HepG2 (cell line): ENCODE measurements around the gene VTN. TPM values are rescaled to one million over a fixed set of nuclear protein-coding genes. Genes with fewer than 3 reads are reported as not detected.

ENCODE experiments used
- JUND ChIP-seq: sonication (generic); formaldehyde crosslinking; IDR thresholded peaks from 2 replicates; pipeline ENCODE4 v1.8.0; 2022; ENCODE audit warnings: mild to moderate bottlenecking, missing genetic modification reagents
- RFX3 ChIP-seq: IDR thresholded peaks from 2 replicates; pipeline ENCODE4 v1.6.1; 2016; ENCODE audit warnings: missing biosample characterization, missing genetic modification reagents
- SALL1 ChIP-seq: sonication (generic); formaldehyde crosslinking; IDR thresholded peaks from 2 replicates; pipeline ENCODE4 v1.8.0; 2022; ENCODE audit warnings: mild to moderate bottlenecking, missing genetic modification reagents
- U2AF1 ChIP-seq: fragments of 200-400 bp; formaldehyde crosslinking; optimal IDR thresholded peaks from 2 replicates; pipeline ENCODE3; 2017; ENCODE audit warnings: mild to moderate bottlenecking, low read depth, low read length
- ZNF180 ChIP-seq: sonication (generic); formaldehyde crosslinking; IDR thresholded peaks from 2 replicates; pipeline ENCODE4 v1.4.0; 2020; ENCODE audit warnings: low read depth, missing genetic modification reagents, borderline replicate concordance
- ZNF30 ChIP-seq: sonication (generic); formaldehyde crosslinking; IDR thresholded peaks from 2 replicates; pipeline ENCODE4 v1.5.0; 2020; ENCODE audit warnings: mild to moderate bottlenecking, missing genetic modification reagents
- ZNF510 ChIP-seq: sonication (generic); formaldehyde crosslinking; IDR thresholded peaks from 2 replicates; pipeline ENCODE4 v1.4.0; 2020; ENCODE audit warnings: low read depth, mild to moderate bottlenecking, missing genetic modification reagents
- ZNF746 ChIP-seq: sonication (generic); formaldehyde crosslinking; IDR thresholded peaks from 2 replicates; pipeline ENCODE4 v1.8.0; 2022; ENCODE audit warnings: mild to moderate bottlenecking, missing genetic modification reagents
- ZSCAN25 ChIP-seq: sonication (generic); formaldehyde crosslinking; IDR thresholded peaks from 2 replicates; pipeline ENCODE4 v1.8.0; 2022; ENCODE audit warnings: mild to moderate bottlenecking, missing genetic modification reagents
- polyA plus RNA-seq, 8 experiments: library from polyadenylated mRNA; depleted of rRNA in 3 of 8; stranded (reverse) in 7 of 8; unstranded in 1 of 8; fragments of >200 nt; fragmentation: Illumina TruSeq in 4 of 8; extraction: Trizol in 4 of 8; gene quantifications; 2 replicates each; pipeline versions ENCODE4 v1.2.1 to v1.2.3, GENCODE V29; 2011 to 2016; ENCODE audit warnings: low read depth in 4 of 8, missing spikeins in 1 of 8, mixed read lengths in 1 of 8; ENCODE audit not compliant: insufficient read depth in 1 of 8
- total RNA-seq, 5 experiments: library from RNA; depleted of rRNA; stranded (reverse); fragments of >200 nt; fragmentation: Illumina TruSeq; extraction: Trizol; gene quantifications; 2 replicates each; pipeline ENCODE4 v1.2.3, GENCODE V29; 2016; ENCODE audit warnings: low read depth in 1 of 5
- TF ChIP-seq, protein P1 (sequence below), 2 experiments: fragments of 450-650 bp in 1 of 2; sonication (generic) in 1 of 2; formaldehyde crosslinking in 1 of 2; IDR thresholded peaks; 2 replicates each; pipeline versions ENCODE4 v1.6.1 to v1.8.0; 2016 to 2022; ENCODE audit warnings: antibody characterized with exemption in 1 of 2, mild to moderate bottlenecking in 1 of 2, missing genetic modification reagents in 1 of 2
- TF ChIP-seq, protein P2 (sequence below): sonication (generic); formaldehyde crosslinking; IDR thresholded peaks from 2 replicates; pipeline ENCODE4 v1.5.1; 2020; ENCODE audit warnings: missing genetic modification reagents, mild to moderate bottlenecking, borderline replicate concordance
- TF ChIP-seq, protein P3 (sequence below): IDR thresholded peaks from 2 replicates; pipeline ENCODE4 v1.6.1; 2016; ENCODE audit warnings: low read depth, control low read depth
- TF ChIP-seq, protein P4 (sequence below): IDR thresholded peaks from 2 replicates; pipeline ENCODE4 v1.6.1; 2016; ENCODE audit warnings: mild to moderate bottlenecking, missing biosample characterization, missing genetic modification reagents

The VTN gene
- total and polyA plus RNA-seq, 2 of the 13 experiments (the other 11 are each of a cell fraction or from before 2014, with no cell fraction given), result 108 to 131 TPM

DNA sequence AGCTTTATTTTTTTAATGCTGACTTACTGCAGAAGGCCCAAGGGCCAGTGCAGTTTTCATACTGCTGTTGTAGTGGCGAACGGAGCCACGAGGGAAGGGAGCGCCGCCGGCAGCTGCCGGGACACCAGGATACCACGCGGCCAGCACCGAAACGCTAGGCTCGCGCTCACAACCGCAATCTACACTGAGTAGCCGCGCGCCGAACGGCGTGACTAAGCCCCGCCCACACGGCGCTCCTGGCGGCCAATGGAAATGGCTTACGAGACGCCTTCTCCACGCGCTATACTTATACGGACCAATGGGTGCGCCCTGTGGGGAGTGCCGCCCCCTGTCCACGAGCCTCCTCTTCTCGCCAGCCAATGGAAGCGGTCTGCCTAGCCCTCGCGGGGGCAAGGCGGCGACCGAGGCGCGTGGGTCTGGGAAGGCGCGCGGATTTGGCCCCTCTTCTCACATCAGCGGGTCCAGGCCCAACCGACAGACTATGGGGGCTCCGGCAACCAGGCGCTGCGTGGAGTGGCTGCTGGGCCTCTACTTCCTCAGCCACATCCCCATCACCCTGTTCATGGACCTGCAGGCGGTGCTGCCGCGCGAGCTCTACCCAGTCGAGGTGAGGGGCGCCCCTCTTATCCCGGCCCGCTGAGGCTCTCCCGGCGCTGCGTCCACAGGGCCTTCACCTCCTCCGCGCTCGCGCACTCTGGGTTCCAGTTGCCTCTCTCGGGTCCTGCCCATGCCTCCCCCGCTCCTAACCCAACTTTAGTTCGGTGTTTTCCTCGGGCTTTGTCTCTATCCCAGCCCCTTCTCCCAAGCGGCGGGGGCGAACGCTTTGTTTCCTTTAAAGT, 51.1 kb downstream of the VTN start, which contains the start of gene TMEM97 (continued):
- TF ChIP-seq, protein P1, sequence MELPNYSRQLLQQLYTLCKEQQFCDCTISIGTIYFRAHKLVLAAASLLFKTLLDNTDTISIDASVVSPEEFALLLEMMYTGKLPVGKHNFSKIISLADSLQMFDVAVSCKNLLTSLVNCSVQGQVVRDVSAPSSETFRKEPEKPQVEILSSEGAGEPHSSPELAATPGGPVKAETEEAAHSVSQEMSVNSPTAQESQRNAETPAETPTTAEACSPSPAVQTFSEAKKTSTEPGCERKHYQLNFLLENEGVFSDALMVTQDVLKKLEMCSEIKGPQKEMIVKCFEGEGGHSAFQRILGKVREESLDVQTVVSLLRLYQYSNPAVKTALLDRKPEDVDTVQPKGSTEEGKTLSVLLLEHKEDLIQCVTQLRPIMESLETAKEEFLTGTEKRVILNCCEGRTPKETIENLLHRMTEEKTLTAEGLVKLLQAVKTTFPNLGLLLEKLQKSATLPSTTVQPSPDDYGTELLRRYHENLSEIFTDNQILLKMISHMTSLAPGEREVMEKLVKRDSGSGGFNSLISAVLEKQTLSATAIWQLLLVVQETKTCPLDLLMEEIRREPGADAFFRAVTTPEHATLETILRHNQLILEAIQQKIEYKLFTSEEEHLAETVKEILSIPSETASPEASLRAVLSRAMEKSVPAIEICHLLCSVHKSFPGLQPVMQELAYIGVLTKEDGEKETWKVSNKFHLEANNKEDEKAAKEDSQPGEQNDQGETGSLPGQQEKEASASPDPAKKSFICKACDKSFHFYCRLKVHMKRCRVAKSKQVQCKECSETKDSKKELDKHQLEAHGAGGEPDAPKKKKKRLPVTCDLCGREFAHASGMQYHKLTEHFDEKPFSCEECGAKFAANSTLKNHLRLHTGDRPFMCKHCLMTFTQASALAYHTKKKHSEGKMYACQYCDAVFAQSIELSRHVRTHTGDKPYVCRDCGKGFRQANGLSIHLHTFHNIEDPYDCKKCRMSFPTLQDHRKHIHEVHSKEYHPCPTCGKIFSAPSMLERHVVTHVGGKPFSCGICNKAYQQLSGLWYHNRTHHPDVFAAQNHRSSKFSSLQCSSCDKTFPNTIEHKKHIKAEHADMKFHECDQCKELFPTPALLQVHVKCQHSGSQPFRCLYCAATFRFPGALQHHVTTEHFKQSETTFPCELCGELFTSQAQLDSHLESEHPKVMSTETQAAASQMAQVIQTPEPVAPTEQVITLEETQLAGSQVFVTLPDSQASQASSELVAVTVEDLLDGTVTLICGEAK (IDR thresholded peaks at IDR 0.05), result no peak
- TF ChIP-seq, protein P1 (CRISPR knock-in tag; IDR thresholded peaks at IDR 0.05), result peak; percentile 44
- TF ChIP-seq ZNF510 (0 out of 2 replicates have a peak, but pooled peaks have one; percentile 67), U2AF1 (no peak), ZNF746 (CRISPR knock-in tag) (peak; percentile 53; the same call in 1 of the 2 replicates), ZNF180 (CRISPR knock-in tag) (no peak), ZNF30 (peak; percentile 95), ZSCAN25 (CRISPR knock-in tag) (no peak), SALL1 (CRISPR knock-in tag) (peak; percentile 81), RFX3 (no peak), JUND (peak; percentile 51; the same call in 1 of the 2 replicates)
- TF ChIP-seq, protein P2, sequence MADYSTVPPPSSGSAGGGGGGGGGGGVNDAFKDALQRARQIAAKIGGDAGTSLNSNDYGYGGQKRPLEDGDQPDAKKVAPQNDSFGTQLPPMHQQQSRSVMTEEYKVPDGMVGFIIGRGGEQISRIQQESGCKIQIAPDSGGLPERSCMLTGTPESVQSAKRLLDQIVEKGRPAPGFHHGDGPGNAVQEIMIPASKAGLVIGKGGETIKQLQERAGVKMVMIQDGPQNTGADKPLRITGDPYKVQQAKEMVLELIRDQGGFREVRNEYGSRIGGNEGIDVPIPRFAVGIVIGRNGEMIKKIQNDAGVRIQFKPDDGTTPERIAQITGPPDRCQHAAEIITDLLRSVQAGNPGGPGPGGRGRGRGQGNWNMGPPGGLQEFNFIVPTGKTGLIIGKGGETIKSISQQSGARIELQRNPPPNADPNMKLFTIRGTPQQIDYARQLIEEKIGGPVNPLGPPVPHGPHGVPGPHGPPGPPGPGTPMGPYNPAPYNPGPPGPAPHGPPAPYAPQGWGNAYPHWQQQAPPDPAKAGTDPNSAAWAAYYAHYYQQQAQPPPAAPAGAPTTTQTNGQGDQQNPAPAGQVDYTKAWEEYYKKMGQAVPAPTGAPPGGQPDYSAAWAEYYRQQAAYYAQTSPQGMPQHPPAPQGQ (CRISPR knock-in tag), result no peak
- TF ChIP-seq, protein P3, sequence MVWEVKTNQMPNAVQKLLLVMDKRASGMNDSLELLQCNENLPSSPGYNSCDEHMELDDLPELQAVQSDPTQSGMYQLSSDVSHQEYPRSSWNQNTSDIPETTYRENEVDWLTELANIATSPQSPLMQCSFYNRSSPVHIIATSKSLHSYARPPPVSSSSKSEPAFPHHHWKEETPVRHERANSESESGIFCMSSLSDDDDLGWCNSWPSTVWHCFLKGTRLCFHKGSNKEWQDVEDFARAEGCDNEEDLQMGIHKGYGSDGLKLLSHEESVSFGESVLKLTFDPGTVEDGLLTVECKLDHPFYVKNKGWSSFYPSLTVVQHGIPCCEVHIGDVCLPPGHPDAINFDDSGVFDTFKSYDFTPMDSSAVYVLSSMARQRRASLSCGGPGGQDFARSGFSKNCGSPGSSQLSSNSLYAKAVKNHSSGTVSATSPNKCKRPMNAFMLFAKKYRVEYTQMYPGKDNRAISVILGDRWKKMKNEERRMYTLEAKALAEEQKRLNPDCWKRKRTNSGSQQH (CRISPR knock-in tag), result no peak; the same call in 1 of the 2 replicates
- TF ChIP-seq, protein P4, sequence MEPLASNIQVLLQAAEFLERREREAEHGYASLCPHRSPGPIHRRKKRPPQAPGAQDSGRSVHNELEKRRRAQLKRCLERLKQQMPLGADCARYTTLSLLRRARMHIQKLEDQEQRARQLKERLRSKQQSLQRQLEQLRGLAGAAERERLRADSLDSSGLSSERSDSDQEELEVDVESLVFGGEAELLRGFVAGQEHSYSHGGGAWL, result peak; percentile 87
